Esophagus squamous epithelium (tissue), 5 donors: ENCODE data around the gene KIF26B. TPM values are rescaled to one million over a fixed set of nuclear protein-coding genes. Genes with fewer than 3 reads are reported as not detected.

Source experiments
- DNase-seq: peaks from one replicate; lab custom pipeline; 2025; lab: John Stamatoyannopoulos, UW
- H3K27ac ChIP-seq, 4 donors: fragments of 200-600 bp; sonication (generic); one replicate each; pipeline ENCODE4 v1.5.1; 2016 to 2019; ENCODE audit warnings: mild to moderate bottlenecking in 1 of 4
- H3K27me3 ChIP-seq, 4 donors: fragments of 200-600 bp; sonication (generic); 1 replicate in 3 of 4; 2 replicates in 1 of 4; pipeline versions ENCODE4 v1.5.1 to v1.6.0; 2017 to 2021; ENCODE audit warnings: antibody characterized with exemption in 1 of 4
- H3K36me3 ChIP-seq, 3 donors: fragments of 200-600 bp; sonication (generic); one replicate each; pipeline ENCODE4 v1.5.1; 2016 to 2019
- H3K4me1 ChIP-seq, 3 donors: fragments of 200-600 bp; sonication (generic); one replicate each; pipeline ENCODE4 v1.5.1; 2017 to 2019
- H3K4me3 ChIP-seq, 4 donors: fragments of 200-600 bp; sonication (generic); 1 replicate in 3 of 4; 2 replicates in 1 of 4; pipeline ENCODE4 v1.5.1; 2016 to 2019; ENCODE audit warnings: mild to moderate bottlenecking in 2 of 4, moderate library complexity in 1 of 4
- H3K9me3 ChIP-seq, 3 donors: fragments of 200-600 bp; sonication (generic); one replicate each; pipeline ENCODE4 v1.5.1; 2016 to 2019
- POLR2A ChIP-seq, 4 donors: fragments of 450-650 bp; IDR thresholded peaks; one replicate each; pipeline ENCODE4 v1.6.1; 2017; ENCODE audit warnings: antibody characterized with exemption in 4 of 4, mild to moderate bottlenecking in 4 of 4, moderate library complexity in 3 of 4
- WGBS, 2 donors: methylation state at CpG; one replicate each; pipeline ENCODE4 v1.1.5; 2018; 5-methylcytosine and 5-hydroxymethylcytosine counted together
- intact Hi-C: fragments of 100-400 bp; cut with DNase I; formaldehyde crosslinking; loops from one replicate; pipeline ENCODE4 v1.15.0; 2022
- total RNA-seq, 4 donors: library from RNA; depleted of rRNA; stranded (reverse); fragments of >200 nt; gene quantifications; one replicate each; pipeline ENCODE4 v1.1.0, GENCODE V29; 2016
- TF ChIP-seq, protein P1 (sequence below), 6 experiments: fragments of 450-650 bp in 4 of 6; fragments of 200-600 bp in 2 of 6; sonication (generic) in 2 of 6; IDR thresholded peaks; one replicate each; pipeline ENCODE4 v1.5.1; 2016 to 2019; ENCODE audit warnings: antibody characterized with exemption in 6 of 6, mild to moderate bottlenecking in 4 of 6, moderate library complexity in 4 of 6
- donor health status: DM: yes; HTN: yes; CAD: no.

KIF26B gene
- total RNA-seq, 4 donors from 2014 or later: 0.23 to 2.7 (median 1.0) TPM

DNA sequence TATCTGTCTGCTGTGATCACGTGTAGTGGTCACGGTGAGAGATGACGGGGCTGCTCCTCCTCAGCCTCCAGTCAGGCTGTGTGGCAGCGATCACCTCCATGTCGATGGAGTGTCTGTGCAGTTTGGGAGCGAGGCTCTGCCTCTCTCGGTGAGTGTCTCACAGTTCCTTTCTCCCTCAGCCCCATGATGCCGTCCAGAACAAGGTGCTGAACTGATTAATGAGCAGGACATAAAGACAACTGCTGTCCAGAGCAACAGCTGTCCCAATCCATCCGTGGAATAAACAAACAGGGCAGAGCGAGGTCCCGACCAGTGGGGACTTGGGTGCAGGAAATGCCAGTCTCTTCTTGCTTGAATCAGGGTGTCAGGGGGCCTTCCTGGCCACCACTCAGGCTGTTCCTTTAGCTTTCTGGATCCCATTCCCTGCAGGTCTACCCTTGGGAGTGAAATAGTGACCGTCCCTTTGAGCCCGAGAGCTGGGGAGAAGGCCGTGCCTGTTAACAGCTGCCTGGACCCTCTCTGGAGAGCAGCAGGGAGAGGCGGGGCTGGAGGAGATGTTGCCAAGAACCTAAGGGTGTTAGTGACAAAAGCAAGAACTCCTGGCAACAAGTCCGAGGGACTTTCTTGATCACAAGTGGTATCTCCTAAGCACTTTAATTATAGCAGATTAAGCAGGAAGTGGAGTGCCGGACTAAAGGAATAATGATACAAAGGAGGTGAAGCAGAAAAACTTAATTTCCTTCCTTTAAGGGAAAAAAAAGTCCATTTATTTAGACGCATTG, 443.9 kb downstream of the KIF26B start:
- TF ChIP-seq POLR2A (IDR thresholded peaks at IDR 0.05): no peak
- TF ChIP-seq, protein P1, sequence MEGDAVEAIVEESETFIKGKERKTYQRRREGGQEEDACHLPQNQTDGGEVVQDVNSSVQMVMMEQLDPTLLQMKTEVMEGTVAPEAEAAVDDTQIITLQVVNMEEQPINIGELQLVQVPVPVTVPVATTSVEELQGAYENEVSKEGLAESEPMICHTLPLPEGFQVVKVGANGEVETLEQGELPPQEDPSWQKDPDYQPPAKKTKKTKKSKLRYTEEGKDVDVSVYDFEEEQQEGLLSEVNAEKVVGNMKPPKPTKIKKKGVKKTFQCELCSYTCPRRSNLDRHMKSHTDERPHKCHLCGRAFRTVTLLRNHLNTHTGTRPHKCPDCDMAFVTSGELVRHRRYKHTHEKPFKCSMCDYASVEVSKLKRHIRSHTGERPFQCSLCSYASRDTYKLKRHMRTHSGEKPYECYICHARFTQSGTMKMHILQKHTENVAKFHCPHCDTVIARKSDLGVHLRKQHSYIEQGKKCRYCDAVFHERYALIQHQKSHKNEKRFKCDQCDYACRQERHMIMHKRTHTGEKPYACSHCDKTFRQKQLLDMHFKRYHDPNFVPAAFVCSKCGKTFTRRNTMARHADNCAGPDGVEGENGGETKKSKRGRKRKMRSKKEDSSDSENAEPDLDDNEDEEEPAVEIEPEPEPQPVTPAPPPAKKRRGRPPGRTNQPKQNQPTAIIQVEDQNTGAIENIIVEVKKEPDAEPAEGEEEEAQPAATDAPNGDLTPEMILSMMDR (IDR thresholded peaks at IDR 0.05): no peak
- Histone ChIP-seq H3K27me3 (no peaks in the 10 kb centered on the region), H3K36me3 (no peaks in the 10 kb centered on the region), H3K4me1 (peaks cover 0 to 11% (median 0%) of the 10 kb centered on the region in 3 donors), H3K4me3 (no peak overlapping the region), H3K27ac (peak overlapping the region in 1 of 4 donors; percentile 9), H3K9me3 (no peaks in the 10 kb centered on the region)
- 67 to 76% methylated on average over 6 to 12 of the region's 18 CpGs for WGBS, 2 donors
- intact Hi-C loops: no loop called here
- no peak for DNase-seq

DNA sequence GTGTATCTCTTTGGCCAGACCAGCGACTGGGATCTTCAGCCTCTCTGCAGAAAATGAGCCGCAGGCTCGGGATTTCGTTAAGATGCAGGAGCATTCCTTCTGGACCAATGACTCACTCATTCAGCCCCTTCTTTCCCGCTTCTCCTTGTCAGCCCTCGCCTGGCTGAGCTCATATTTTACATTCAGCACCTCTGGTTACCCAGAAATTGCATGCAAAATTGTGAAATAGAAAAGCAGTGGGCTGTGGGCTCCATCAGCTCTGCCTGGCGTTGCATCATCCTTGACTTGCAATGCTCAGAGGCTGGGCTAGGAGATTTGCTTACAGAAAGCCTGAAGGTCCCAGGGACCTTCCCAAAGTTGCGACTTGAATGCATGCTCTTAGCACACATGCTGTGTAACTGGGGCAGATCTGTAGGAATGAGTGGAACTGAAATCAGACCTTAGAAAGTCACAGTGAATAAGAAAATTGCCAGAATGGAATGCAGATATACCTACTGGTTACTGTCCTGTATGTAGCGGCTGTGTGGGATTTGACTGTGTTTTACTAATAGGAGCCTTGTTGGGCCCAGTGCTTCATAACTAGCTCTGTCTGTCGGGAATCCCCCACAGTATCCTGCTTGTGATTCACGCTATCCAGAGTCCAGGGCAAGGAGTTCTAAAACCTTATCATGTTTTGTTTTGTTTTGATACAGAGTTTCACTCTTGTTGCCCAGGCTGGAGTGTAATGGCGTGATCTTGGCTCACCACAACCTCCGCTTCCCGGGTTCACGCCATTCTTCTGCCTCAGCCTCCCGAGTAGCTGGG, 444.8 kb downstream of the KIF26B start:
- Histone ChIP-seq H3K27ac (no peak overlapping the region), H3K4me1 (peaks cover 0 to 11% (median 0%) of the 10 kb centered on the region in 3 donors)
- DNase-seq: no peak

DNA sequence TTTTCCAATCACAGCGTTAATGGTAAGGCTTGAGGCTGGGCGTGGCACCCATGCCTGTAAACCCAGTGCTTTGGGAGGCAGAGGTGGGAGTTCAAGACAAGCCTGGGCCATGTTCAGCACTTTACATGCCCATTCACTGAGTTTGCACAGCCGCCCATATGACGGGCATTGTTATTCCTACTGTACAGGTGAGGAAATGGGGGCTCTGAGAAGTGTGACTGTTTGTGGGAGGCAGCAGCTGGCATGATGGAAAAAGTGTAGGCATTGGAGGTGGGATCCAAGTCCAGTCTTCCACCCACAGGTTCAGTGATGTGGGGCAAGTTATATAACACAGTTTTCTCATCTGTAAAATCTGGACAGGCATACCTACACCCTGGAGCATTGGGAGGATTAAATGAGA, 445.9 kb downstream of the KIF26B start:
- Histone ChIP-seq H3K27me3 (no peaks in the 10 kb centered on the region), H3K4me1 (peaks cover 6 to 19% (median 7%) of the 10 kb centered on the region in 3 donors), H3K4me3 (no peak overlapping the region), H3K27ac (no peak overlapping the region), H3K9me3 (no peaks in the 10 kb centered on the region), H3K36me3 (no peaks in the 10 kb centered on the region)
- DNase-seq: no peak
- TF ChIP-seq, protein P1 (IDR thresholded peaks at IDR 0.05): no peak
- no peak for TF ChIP-seq POLR2A (IDR thresholded peaks at IDR 0.05)
- 56 to 67% methylated on average over 4 of the region's 4 CpGs for WGBS, 2 donors
- intact Hi-C loops: no loop called here

More for the DNA sequence above, 444.8 kb downstream of the KIF26B start:
- Histone ChIP-seq H3K9me3 (no peaks in the 10 kb centered on the region), H3K27me3 (no peaks in the 10 kb centered on the region), H3K36me3 (no peaks in the 10 kb centered on the region), H3K4me3 (no peak overlapping the region)
- TF ChIP-seq, protein P1 (IDR thresholded peaks at IDR 0.05): no peak
- no peak for TF ChIP-seq POLR2A (IDR thresholded peaks at IDR 0.05)
- intact Hi-C loops: no loop called here
- 52 to 61% methylated on average over 11 to 13 of the region's 16 CpGs for WGBS, 2 donors

DNA sequence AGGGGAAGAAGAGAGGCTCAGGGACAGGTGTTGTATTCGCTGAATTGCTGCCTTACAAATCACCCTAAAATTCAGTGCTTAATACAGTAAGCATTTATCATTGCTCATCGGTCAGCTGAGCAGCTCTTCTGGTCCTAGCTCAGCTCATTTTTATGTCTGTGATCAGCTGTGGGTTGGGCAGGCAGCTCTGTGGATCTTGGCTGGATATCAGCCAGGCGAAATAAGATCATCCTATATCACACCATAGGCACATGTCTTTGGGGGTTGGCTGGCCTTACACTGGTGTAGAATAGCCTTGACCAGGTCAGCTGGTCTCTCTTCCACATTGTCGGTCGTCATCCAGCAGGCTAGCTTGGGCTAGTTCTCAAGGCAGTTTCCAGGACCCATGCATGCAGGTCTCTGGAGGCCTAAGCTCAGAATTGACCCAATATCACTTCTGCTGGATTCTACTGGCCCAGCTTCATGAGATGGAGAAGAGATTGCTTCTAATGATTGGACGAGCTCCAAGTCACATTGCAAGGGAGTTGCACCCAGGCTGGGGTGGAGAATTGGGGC, 448.6 kb downstream of the KIF26B start:
- intact Hi-C loops: no loop called here
- Histone ChIP-seq H3K27me3 (no peaks in the 10 kb centered on the region), H3K4me1 (peaks cover 8 to 25% (median 9%) of the 10 kb centered on the region in 3 donors), H3K4me3 (no peak overlapping the region), H3K9me3 (no peaks in the 10 kb centered on the region), H3K36me3 (no peaks in the 10 kb centered on the region), H3K27ac (no peak overlapping the region)
- WGBS, 2 donors: 80 to 93% methylated on average over 3 to 6 of the region's 6 CpGs
- TF ChIP-seq, protein P1 (IDR thresholded peaks at IDR 0.05): no peak
- TF ChIP-seq POLR2A (IDR thresholded peaks at IDR 0.05): no peak
- DNase-seq: no peak
